Parathyroid adenoma (tissue), 2 donors: ENCODE results near the gene OSBPL5.

Source experiments
- H2AFZ ChIP-seq: fragments of 300-600 bp; sonication (generic); one replicate; pipeline ENCODE4 v1.7.0; 2017; ENCODE audit warnings: antibody characterized with exemption, mild to moderate bottlenecking
- H3K27ac ChIP-seq: fragments of 300-600 bp; sonication (generic); one replicate; pipeline ENCODE4 v1.7.0; 2017
- H3K27me3 ChIP-seq: fragments of 300-600 bp; sonication (generic); one replicate; pipeline ENCODE4 v1.7.0; 2017; ENCODE audit warnings: low read length; ENCODE audit not compliant: control insufficient read depth, insufficient read depth
- H3K36me3 ChIP-seq: fragments of 300-600 bp; sonication (generic); one replicate; pipeline ENCODE4 v1.7.0; 2017; ENCODE audit warnings: low read length; ENCODE audit not compliant: control insufficient read depth, insufficient read depth
- H3K4me1 ChIP-seq: fragments of 300-600 bp; sonication (generic); one replicate; pipeline ENCODE4 v1.7.0; 2017; ENCODE audit warnings: control low read depth
- H3K4me2 ChIP-seq: fragments of 300-600 bp; sonication (generic); one replicate; pipeline ENCODE4 v1.7.0; 2017; ENCODE audit warnings: low read length
- H3K4me3 ChIP-seq: fragments of 300-600 bp; sonication (generic); one replicate; pipeline ENCODE4 v1.7.0; 2017; ENCODE audit warnings: low read depth, low read length
- H3K79me2 ChIP-seq: fragments of 300-600 bp; sonication (generic); one replicate; pipeline ENCODE4 v1.7.0; 2017; ENCODE audit warnings: control low read depth
- H3K9ac ChIP-seq: fragments of 300-600 bp; sonication (generic); one replicate; pipeline ENCODE4 v1.7.0; 2017; ENCODE audit warnings: mild to moderate bottlenecking
- H3K9me3 ChIP-seq: fragments of 300-600 bp; sonication (generic); one replicate; pipeline ENCODE4 v1.7.0; 2017; ENCODE audit warnings: low read length; ENCODE audit not compliant: control insufficient read depth
- CTCF ChIP-seq: fragments of 300-600 bp; sonication (generic); IDR thresholded peaks from one replicate; pipeline ENCODE4 v1.7.0; 2017; ENCODE audit warnings: antibody characterized with exemption, mild to moderate bottlenecking
- donor health status: primary hyperparathyroidism.

Gene OSBPL5

GRCh38 chr11:3152471-3153110, 12.5 kb downstream of the OSBPL5 start:
- TF ChIP-seq CTCF, result no peak
- Histone ChIP-seq H3K4me2 (no peak overlapping the region), H3K4me3 (no peak overlapping the region), H3K79me2 (peaks cover 2% of the 10 kb centered on the region), H3K9ac (no peak overlapping the region), H3K27me3 (no peaks in the 10 kb centered on the region), H3K9me3 (no peaks in the 10 kb centered on the region), H2AFZ (no peak overlapping the region), H3K27ac (no peak overlapping the region), H3K4me1 (peaks cover 3% of the 10 kb centered on the region), H3K36me3 (no peaks in the 10 kb centered on the region)

GRCh38 chr11:3150726-3151125, 14.4 kb downstream of the OSBPL5 start:
- no peaks in the 10 kb centered on the region for H3K36me3 ChIP-seq
- peaks cover 3% of the 10 kb centered on the region for H3K4me1 ChIP-seq

GRCh38 chr11:3149852-3150188, 15.3 kb downstream of the OSBPL5 start:
- Histone ChIP-seq H3K4me2 (no peak overlapping the region), H3K9me3 (no peaks in the 10 kb centered on the region), H3K27ac (no peak overlapping the region), H3K9ac (no peak overlapping the region), H3K4me3 (no peak overlapping the region), H3K27me3 (no peaks in the 10 kb centered on the region), H3K79me2 (peaks cover 2% of the 10 kb centered on the region), H3K4me1 (peaks cover 3% of the 10 kb centered on the region), H2AFZ (no peak overlapping the region), H3K36me3 (no peaks in the 10 kb centered on the region)
- no peak for TF ChIP-seq CTCF

More at GRCh38 chr11:3150726-3151125, 14.4 kb downstream of the OSBPL5 start:
- Histone ChIP-seq H3K27ac (no peak overlapping the region), H3K9ac (no peak overlapping the region), H3K27me3 (no peaks in the 10 kb centered on the region), H3K4me3 (no peak overlapping the region), H3K4me2 (no peak overlapping the region), H3K9me3 (no peaks in the 10 kb centered on the region), H2AFZ (no peak overlapping the region), H3K79me2 (peaks cover 2% of the 10 kb centered on the region)
- no peak for TF ChIP-seq CTCF

- Histone ChIP-seq H3K4me2 (no peak overlapping the region), H3K4me3 (no peak overlapping the region), H3K4me1 (peaks cover 3% of the 10 kb centered on the region), H3K9me3 (no peaks in the 10 kb centered on the region), H3K9ac (no peak overlapping the region), H3K79me2 (peaks cover 2% of the 10 kb centered on the region), H3K27ac (no peak overlapping the region), H2AFZ (no peak overlapping the region), H3K27me3 (no peaks in the 10 kb centered on the region), H3K36me3 (no peaks in the 10 kb centered on the region)
- TF ChIP-seq CTCF, result no peak
Measured at GRCh38 chr11:3148990-3149851, 15.9 kb downstream of the OSBPL5 start.
